GM19351 (cell line): ENCODE data around the gene PLK1.

ENCODE experiments used
- ATAC-seq: cut with Tn5 transposase; IDR thresholded peaks from one replicate; pipeline ENCODE4 v1.9.1; 2021; ENCODE audit warnings: mild to moderate bottlenecking, moderate library complexity; ENCODE audit not compliant: unreplicated experiment

PLK1 gene

DNA sequence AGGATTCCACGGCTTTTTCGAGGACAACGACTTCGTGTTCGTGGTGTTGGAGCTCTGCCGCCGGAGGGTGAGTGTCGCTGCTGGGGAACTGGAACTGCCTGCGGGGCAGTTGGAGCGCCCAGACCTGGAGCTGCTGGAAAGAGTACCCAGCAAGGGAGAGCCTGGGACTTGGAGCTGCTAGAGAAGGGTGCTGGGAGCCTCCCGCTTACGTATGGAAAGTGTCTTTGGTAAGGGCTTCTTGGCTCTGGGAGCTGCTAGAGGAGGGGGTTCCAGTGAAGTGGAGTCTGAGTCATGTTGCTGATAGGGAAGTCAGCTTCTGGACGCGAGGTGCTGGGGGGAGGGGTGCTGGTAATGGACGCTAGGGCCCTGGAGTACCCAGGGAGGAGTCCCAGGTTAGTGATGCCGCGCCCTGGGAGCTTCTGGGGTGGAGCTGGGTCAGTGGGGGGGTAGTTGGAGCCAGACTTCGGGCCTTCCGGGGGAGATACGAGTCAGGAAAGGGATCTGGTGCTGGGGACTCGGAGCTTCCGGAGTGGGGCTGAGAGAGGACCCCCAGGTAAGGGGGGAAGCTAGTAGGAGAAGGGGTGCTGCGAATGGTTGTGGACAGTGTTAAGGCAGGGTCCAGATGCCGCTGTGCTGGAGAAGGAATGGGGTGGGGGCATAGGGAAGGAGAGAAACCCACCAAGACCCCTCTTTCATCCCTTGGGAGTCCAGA is 741 bp downstream of the PLK1 start:
- no peak for ATAC-seq

DNA sequence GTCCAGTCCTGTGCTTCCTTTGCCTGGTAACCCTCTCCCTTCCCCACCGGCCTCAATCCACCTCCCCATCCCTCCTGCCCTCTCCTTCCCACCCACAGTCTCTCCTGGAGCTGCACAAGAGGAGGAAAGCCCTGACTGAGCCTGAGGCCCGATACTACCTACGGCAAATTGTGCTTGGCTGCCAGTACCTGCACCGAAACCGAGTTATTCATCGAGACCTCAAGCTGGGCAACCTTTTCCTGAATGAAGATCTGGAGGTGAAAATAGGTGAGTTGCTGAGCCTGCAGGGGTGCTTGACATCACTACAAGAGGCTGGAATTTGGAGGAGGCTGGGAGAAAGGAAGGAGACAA is 1.3 kb downstream of the PLK1 start:
- no peak for ATAC-seq

DNA sequence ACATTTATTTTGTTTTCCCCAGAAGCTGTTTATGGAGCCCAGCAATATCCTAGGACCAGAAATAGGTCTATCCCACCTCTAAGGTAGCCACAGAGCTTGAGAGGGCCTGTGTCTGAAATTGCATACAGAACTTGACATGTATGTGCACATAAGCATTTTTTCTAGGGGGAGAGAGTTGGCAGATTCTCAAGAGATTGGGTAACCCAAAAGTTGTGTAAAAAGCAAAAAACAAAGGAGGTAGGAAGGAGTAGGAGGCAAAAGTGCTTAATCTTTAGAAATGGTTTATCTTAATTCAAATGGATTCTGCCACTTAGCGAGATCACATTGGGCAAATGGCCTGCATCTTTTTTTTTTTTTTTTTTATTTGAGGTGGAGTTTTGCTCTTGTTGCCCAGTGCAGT is 3.5 kb downstream of the PLK1 start:
- ATAC-seq: no peak

DNA sequence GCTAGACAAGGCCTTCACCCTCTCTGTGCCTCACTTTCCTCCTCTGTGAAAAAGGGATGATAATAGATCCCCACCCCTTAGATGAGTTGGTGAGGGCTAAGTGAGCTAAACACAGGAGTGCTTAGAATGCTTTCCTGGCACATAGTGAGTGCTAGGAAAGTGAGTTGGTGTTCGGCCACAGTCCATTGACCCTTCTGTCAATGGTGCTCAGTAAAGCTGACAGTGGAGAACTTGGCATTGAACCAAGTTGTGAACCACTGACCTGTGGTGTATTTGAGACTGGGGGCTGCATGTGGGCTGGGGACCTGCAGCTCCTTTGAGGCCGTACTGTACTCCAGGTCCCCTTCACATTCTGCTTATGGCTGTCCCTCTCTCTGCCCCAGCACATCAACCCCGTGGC is 4.8 kb downstream of the PLK1 start:
- ATAC-seq: no peak

DNA sequence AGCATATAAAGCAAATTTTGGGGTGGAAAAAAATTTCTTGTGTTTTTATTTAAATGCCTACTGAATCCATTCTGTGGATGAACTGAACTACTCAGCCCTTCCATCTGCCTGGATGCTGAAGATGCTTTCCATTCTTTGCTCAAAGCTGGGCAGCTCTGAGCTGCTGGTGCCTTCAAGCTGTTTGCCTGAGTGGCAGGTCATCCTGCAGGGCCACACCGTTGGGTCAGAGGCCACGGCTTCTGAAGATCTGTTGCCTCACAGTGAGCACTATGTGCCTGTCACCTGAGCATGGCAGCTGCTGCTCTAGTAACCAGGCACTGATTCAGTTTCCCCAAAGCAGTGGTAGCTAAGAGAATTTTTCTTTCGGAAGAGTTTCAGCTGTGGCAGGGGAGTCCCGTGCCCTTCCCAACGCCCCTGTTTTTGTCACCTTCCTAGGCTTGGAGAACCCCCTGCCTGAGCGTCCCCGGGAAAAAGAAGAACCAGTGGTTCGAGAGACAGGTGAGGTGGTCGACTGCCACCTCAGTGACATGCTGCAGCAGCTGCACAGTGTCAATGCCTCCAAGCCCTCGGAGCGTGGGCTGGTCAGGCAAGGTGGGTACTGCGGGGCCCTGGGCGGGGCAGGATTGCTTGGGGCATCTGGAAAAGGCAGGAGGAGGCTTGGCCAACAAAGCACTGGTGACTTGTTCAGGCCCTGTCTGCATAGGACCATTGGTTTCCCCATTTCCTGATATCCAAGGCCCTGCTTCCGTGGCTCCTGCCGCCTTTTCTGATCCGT is 8.5 kb downstream of the PLK1 start:
- no peak for ATAC-seq

DNA sequence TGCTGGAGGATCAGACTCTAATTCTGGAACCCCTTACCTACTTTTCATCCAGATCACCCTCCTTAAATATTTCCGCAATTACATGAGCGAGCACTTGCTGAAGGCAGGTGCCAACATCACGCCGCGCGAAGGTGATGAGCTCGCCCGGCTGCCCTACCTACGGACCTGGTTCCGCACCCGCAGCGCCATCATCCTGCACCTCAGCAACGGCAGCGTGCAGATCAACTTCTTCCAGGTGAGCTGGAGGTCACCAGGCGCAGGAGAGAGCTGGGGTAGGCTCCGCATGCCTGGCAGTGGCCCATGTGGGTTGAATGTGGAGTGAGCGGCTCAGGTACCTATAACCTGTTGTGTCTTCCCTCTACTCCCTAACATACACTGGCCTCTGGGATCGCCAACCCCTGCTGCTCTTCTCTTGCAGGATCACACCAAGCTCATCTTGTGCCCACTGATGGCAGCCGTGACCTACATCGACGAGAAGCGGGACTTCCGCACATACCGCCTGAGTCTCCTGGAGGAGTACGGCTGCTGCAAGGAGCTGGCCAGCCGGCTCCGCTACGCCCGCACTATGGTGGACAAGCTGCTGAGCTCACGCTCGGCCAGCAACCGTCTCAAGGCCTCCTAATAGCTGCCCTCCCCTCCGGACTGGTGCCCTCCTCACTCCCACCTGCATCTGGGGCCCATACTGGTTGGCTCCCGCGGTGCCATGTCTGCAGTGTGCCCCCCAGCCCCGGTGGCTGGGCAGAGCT is 10.9 kb downstream of the PLK1 start:
- ATAC-seq: no peak

DNA sequence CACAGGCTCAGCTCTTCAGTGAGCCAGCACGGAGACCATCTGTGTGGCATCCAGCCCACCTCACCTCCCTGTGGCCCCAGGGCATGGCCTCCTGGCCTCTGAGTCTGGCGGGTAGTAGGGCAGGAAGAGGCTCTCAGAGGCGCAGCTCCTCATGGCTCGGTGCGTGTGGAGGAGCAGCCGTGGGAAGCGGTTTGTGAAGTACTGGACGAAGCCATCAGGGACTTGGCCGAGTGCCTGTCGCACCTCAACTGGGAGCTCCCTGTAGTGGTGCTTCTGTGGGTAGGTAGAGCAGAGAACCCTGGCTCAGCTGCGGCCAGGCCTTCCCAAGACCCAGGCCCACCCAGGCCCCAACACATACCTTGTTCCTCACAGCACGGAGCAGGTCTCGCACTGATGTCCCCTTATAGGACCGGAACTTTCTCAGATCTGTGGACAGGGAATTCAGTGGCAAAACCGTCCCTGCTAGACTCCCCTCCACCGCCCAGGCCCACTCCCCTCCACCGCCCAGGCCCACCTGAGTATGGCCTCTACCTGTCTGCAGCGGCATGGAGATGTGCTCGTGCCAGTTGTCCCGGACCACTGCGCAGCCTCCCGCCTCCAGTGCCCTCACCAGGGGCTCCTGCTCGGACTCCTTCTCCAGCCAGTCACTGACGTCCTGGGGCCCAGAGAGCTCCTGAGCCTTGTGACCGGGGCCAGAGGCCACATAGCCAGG is 12.2 kb downstream of the PLK1 start:
- ATAC-seq: no peak

DNA sequence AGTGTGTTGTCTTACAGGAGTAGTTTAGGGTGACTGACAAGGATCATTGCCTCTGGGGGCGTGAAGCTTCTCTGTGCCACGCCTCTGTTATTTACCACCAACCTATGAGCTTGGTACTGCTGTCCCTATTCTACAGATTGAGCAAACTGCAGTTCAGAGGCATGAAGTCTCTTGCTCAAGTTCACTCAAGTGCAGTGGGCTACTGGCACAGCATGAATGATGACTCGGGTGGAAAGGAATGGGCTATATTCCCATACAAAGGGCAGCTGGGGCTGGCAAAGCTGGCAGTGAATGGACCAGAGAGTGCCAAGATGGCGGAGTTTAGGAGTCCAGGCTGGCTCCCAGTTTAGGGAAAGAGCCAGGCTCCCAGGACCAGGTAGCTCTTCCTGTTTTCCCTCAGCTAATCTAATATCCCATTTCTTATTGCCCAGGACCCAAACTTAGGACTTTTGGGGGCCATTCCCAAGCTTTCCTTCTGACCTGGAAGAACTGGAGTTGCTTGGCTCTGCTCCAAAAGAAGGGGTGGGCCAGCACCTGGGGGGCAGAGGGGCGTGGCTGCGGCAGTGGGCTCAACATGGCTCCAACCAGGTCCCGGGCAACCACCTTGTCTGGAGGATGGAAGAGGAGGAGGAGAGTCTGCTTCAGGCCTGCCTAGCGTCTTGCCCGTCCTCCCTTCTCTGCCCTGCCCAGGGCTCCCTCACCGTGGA is 12.9 kb downstream of the PLK1 start:
- ATAC-seq: no peak

DNA sequence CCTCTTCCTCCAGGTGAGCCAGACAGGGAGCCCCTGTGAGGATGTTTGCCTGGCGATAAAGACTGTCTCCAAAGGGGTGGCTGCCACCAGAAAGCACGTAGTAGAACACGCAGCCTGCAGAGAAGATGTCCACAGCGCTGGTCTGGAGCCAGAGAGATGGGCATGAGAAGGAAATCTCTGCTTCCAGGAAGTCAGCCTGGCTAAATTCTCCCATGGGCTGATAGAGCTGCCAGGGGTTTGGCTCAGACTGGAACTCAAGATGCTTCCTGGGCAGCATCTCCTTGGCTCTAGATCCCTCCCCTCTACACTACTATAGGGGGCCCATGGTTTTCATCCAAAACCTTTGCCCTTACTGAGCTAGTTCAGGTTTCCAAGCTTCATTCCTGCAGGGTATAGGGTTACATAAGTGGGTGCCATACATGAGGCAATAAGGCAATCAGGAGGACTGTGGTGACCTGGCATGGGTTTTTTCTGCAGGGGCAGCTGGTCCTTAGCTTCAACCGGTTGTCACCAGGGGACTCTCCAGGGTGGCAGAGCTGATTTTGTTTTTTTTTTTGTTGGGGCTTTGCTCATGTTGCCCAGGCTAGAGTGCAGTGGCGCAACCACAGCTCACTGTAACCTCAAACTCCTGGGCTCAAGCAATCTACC is 13.6 kb downstream of the PLK1 start:
- no peak for ATAC-seq

DNA sequence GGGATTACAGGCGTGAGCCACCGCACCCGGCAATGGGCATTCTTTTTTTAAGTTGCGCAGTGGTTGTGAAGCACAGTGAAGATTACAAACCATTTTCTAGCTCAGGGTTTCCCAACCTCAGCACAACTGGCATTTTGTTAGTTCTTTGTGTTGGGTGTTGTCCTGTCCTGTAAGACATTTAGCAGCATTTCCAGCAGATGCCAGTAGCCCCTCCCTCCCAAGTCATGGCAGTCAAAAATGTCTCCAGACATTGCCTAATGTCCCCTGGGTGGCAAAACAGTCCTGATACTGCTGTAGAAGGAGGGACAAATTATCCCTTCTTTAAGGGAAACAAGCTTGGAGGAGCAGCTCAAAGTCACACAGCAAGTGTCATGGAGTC is 15.6 kb downstream of the PLK1 start:
- no peak for ATAC-seq

DNA sequence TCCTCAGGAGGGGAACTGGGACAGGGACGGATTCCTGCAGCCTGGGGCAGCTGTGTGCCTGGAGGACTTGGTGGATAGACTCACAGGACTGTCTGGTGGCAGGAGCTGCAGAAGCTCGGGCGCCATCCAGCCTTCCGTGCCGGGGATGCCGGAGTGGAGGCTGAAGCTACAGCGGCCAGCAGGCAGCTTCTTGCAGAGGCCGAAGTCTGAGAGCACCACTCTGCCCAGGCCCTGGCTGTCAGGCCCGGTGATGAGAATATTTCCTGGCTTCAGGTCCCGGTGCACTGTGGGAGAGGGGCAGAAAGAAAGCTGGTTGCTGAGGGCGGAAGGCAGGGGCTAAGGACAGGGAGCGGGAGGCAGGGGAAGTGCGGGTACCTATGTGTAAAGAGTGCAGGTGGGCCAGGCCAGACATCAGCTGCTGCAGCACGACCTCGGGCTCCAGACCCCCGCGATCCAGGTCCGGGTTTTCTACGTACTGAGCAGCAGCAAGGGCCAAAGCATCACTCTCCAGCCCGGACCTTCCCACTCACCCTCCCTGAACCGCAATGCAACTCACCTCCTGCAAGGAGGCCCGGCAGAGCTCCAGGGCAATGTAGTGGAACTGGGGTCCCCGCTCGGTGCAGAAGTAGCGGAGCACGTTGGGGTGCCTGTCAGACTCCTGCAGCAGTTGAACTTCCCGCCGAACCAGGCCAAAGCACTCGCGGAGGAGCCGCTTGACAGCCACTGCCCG is 16.1 kb downstream of the PLK1 start:
- no peak for ATAC-seq

DNA sequence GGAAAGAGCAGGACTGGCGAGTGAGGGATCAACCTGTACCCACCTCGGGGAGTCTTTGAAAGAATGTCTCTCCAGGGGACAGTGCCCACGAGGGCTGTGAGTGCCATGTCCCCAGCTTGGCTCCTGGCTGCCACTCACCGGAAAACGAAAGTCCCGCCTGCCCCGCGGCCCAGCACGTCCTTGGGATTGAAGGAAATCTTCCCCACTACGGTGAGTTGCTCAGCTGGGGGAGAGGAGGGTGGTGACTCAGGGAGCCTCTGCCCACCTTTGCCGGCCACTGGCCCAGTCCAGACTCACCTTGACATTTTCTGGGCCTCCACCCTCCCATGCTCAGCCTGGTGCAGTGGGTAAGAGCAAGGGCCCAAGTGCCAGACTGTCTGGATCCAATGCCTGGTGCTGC is 17.1 kb downstream of the PLK1 start:
- no peak for ATAC-seq

DNA sequence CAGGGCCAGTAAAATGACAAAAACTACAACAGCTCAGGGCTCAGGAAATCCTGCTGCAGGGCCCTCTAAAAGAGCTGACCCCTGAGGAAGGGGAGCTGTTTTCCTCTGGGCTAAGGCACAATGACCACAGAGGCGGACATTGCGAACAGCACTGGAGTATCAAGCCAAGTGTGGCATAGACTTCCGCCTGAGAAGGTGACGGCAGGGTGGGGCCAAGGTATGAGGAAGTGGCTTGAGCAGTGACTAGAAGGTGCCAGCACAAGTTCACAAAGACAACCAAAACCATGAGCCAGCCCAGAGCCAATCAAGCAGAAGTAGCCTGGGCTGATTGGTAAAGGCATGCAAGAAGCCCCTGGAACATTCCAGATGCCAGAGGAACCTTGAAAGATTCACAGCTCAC is 20.4 kb downstream of the PLK1 start:
- ATAC-seq: no peak

DNA sequence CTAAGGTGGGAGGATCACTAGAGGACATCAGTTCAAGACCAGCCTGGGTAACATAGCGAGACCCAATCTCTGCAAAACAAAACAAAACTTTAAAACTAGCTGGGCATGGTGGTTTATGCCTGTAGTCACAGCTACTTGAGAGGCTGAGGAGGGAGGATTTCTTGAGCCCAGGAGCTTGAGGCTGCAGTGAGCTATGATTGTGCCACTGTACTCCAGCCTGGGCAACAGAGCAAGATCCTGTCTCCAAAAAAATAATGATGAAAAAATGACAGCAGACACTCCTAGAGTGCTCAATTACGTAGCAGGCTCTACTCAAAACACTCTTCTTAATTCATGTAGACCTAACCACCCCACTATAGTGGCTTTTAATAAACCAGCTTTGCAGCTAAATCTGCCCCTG is 21.4 kb downstream of the PLK1 start:
- no peak for ATAC-seq

DNA sequence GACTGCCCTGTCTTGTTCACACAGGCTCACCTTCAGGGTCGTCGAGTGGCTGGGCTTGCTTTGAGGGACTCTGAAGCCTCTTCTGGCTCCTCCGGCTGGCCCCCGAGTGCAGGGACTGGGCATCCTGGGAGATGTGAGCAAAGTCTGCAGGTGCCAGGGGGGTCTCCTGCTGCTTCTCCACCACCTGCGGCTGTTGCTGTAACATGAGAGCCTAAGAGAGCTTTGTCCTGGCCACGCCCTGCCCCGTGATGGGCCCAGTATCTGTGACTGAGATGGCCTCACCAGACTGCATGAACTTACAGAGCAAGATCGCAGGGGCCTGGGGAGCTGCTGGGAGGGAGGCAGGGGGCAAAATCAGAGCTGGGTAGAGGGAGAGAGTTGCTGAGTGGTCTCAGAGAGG is 21.8 kb downstream of the PLK1 start:
- no peak for ATAC-seq

DNA sequence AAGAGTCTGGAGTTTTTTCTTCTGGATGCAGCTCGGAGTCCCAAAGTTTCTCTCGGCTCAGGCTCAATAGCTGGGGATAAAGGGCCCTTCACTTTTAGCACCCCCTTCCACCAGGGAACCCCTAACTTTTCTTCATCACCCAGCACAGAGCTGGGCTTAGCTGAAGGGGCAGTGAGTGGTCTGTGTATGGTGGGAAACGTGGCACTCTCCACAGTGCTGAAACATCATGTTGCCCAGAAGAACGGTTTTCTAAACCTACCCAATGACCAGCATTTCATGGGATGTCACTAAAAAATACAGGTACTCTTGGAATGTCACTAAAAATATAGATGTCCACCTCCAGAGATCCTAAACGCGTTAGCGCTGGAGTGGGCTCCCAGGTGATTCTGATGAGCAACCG is 22.4 kb downstream of the PLK1 start:
- ATAC-seq: no peak

DNA sequence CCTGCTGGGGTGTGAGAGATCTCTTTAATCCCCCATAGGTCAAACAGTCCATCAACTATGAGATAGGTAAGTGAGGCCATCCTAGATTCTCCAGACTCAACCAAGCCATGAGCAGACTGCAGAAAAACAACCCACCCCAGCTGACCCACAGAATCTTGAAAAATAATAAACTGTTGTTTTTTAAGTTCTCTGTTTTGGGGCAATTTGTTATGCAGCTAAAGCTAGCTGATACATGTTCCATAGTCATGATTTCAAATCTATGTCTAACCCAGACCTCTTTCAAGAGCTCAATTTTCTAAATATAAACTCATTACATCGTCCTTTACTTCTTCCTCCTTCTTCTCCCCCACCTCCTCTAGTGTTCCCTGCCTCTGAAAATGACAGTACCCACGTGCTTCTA is 24.3 kb downstream of the PLK1 start:
- no peak for ATAC-seq

DNA sequence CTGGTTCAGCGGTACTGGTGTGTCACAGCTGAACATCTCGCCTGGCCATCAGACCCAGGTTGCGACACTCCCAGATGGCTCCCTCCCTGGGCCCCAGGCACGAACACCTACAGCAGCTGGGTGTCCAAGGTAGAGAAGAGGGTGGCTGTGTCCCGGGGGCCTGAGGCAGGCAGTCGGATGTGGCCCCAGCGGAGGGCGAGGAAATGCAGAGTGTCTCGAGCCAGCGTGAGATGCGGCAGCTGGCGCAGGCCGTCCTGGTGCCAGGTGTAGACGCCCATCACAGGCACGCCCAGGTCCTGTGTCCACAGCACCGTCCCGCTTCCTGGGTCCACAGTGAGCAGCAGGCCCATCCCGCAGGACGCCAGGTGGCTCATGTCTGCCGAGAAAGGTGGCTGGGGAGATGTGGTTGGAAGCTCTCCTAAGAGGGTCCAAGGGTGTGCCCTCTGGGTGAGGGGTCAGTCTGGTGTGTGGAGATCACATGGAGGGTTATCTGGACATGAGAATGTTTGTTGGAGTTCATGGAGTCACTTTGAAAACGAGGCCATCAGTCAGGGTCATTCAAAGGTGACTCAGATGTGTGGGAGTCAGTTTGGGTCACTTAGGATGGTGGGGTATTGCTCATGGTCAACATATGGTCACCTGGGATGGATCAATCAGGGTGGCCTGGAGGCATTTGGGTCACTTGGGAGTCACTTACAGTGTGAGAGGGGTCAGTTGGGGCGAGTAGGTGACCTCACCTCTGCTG is 26.3 kb downstream of the PLK1 start:
- ATAC-seq: no peak

DNA sequence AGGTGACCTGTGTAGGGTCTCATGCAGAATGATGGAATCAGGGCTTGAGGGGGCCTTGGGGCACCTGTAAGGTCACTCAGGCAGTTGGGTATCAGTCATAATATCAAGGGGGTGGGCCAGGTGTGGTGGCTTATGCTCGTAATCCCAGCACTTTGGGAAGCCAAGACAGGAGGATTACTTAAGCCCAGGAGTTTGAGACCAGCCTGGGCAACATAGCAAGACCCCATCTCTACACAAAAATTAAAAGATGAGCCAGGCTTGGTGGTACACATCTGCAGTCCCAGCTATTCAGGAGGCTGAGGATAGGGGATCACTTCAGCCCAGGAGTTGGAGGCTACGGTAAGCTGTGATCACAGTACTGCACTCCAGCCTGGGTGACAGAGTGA is 26.8 kb downstream of the PLK1 start:
- ATAC-seq: no peak
